GM21619 (cell line): ENCODE results near the gene MSTO1.
"Not testable (repeated sequence)": the region's sequence is repeated elsewhere in the genome, so short reads cannot be mapped to it uniquely, and the experiment has no call there.

ENCODE experiments used
- ATAC-seq: cut with Tn5 transposase; IDR thresholded peaks from one replicate; pipeline ENCODE4 v1.9.1; 2021; ENCODE audit not compliant: unreplicated experiment

Gene MSTO1

DNA sequence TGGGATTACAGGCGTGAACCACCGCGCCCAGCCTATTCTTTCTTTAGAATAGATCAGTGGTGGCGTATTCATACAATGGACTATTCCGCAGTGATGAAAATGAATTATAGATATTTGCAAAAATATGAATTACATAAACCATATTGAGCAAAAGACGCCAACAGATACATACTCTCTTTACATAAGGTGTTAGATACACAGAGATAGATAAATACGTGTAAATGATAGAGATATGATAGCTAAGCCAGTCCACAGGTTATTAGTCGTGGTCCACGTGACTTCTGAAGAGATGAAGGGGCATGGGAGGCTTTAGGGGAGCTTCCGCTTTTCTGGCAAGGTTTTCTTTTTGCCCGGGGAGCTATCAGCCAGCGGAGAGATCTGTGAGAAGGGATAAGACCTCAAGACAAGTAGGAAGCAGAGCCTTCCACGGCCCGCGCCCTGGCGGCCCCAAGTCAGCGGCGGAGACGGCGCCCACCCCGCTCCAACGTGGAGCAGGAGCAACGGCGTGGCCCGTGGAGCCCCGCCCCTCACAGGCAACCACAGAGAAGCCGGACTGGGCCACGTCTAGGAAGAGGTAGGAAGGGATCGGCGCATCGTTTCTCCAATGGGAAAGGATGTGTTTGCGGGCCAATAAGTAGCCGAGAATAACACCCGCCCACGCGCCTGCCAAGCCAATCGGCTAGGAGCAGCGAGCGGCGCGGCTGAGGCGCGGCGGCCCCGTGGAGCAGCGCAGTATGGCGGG is at the start of gene MSTO1:
Gene MSTO1 (plus strand): TSS at position 704 of the 742 bp plus-strand sequence. CDS start 31 bp downstream, at position 735.
- peak; percentile 87 for ATAC-seq

DNA sequence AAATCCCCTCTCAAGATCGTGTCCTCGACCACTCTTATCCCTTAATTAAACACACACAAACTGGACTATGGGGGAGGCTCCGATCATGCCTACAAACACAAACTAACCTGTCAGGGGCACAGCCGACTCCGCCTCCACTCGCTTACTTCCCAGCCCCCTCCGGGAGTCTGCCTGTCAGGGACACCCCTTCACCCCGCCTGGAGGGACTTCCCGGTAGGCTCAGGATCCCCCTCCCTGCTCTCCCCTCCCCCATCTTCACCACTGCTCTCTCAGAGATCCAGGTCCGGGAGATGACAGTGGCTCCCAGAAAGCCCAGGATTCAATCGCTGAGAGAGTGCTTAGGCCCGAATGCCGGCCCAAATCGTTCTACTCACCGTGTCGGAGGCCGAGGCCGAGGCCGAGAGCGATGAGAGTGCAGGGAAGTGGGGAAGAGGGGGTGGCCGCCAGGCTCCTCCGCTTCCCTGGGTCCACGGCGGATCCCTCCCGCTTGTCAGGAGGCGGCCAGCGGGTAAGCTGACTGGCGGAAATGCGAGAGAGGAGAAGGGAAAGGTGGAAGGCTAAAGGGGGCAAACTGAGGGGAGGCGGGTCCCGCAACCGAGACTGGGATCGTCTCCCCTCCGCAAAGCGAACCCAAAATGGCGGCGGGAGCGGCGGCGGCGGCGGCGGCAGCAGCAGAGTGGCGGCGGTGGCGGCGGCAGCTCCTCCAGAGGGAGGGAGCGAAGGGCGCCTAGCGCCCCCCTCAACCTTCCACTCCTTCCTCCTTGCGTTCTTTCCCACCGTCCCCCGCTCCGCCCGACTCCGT is 48.0 kb upstream of the MSTO1 start:
- peak; percentile 24 for ATAC-seq

DNA sequence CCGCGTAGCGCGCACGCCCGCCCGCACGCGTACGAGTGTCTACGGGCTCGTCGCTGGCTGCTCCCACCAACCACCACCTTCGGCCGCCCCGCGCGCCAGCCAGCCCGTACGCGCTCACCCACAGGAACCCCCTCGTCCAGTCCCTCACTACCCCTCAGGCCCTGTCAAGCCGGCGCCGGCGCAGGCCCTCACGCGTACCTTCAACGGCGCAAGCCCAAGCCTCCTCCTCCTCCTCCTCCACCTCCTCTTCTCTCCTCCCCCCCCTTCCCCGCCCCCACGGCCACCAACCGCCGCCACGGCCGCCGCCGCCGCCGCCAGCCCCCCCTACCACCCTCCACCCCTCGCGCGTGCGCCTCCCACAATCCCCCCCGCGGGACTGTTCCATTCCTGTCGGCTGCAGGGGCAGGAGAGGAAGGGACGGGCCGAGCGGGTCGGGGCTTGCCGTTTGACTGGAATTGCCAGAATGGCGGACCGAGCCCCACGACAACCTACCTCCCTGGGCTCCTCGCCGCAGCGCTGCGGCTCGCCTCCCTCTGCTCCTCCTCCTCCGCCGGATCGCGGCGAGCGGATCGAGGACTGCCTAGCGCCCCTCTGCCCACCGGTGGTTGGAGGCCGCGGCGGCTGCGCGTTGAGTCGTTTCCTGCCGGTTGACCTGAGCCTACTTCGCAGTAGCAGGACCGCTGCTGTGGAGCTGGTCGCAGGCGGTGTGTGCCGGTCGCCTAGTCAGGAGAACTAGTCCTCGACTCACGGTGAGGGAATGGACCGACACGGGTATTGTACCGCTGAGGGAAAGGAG is 47.2 kb upstream of the MSTO1 start, which contains the start of gene ASH1L:
Gene ASH1L (minus strand): TSS at position 223 of the 796 bp plus-strand sequence. CDS start 41,284 bp downstream, outside the sequence.
- peak; percentile 78 for ATAC-seq

DNA sequence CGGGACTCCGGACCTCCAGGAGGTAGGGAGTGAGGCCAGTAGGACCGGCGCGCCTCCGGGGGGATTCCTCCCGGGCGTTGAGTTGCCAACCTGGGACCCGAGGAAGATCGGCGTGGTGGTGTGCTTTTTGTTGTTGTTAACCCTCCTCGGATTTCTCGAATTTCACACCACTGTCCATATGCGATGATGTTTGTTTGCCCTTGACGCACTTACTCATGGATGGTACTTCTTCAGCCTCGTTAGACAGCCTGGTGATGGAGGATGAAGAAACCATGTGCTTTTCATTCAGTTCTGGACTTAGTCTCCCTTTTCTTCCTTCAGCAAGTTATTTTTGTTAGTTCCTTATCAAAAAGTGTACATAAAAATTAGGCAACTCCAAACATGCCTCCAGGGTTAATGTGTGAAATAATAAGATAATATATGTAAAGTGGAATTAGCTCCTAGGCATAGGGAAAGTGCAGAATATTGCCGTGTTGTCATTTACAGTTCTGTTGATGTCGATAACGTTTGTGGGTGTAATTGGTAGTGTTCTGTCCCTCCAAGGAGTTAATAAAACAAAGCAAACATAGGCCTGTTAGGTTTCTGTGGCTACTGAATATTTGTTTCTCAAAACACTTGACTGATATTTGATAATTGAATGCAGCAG is 46.5 kb upstream of the MSTO1 start:
- peak; percentile 1 for ATAC-seq

DNA sequence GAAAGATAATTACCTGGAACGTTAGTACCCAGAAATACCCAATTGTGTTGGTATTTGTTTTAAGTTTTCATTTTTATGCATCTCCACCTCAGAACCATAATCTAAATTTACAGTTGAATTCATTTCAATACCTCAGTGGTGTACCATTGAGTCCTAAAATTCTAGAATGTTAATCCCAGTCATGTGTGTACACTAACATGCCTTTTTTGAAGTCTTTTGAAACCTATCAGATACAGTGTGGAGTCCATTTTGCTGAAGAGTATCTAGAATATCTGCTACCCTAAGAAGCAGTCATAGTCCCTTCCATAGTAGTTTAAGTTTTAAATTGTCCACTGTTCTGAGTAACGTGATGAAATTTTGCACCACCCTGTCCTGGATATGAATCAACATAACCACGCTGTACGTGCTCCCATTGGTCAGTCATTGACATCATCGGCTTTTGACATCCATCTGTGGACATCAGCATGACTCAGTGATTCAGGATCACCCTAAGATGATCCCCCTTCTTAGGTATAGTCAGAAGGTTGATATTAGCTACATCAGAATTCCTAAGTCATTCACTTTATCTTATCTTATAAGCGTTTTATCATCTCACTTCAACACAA is 39.9 kb upstream of the MSTO1 start:
- ATAC-seq: no peak

DNA sequence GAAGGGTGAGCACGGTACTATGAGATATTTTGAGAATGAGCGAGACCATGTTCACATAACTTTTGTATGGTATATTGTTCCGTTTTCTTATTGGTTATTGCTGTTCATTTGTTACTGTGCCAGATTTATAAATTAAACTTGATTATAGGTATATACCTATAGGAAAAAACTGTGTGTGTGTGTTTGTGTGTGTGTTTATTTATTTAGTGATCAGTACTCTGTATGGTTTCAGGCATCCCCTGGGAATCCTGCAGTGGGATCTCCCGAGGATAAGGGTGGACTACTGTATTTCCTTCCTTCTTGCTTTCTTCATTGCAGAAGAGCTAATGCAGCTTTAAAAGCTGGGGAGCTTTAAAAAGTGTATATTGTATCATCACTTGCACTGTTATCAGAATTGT is 39.4 kb upstream of the MSTO1 start:
- no peak for ATAC-seq

DNA sequence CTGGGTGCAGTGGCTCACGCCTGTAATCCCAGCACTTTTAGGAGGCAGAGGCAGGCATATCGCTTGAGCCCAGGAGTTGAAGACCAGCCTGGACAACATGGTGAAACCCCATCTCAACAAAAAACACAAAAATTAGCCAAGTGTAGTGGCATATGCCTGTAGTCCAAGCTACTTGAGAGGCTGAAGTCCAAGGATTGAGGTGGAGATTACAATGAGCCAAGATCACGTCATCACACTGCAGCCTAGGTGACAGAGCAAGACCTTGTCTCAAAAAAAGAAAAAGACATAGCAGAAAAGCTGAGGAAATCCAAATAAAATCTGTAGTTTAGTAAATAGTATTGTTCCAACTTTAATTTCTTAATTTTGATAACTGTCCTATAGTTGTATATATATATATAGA is 35.9 kb upstream of the MSTO1 start:
- ATAC-seq: no peak

DNA sequence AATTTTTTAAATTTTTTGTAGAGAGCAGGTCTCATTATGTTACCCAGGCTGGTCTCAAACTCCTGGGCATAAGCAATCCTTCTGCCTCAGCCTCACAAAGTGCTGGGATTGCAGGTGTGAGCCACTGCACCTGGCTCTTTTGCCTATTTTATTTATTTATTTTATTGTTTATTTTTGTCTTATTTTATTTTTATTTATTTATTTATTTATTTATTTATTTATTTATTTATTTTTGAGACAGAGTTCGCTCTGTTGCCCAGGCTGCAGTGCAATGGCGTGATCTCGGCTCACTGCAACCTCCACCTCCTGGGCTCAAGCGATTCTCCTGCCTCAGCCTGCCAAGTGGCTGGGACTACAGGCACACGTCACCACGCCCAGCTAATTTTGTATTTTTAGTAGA is 34.4 kb upstream of the MSTO1 start:
- ATAC-seq: not testable (repeated sequence)

DNA sequence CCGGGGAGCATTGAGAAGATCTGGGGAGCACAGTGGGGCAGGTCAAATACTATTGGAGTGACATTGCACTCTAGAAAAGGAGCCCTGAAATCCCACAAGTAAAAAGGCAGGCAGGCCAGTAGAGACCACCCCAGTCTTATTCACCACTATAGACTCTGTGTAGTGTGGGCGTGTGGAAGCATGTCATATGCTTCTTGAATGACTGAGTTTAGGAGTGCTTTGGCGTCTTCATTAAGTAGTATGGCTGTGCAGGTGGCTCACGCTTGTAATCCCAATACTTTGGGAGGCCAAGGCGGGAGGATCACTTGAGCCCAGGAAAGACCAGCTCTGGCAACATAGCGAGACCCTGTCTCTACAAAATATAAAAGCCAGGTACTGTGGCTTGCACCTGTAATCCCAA is 26.2 kb upstream of the MSTO1 start:
- ATAC-seq: not testable (repeated sequence)

DNA sequence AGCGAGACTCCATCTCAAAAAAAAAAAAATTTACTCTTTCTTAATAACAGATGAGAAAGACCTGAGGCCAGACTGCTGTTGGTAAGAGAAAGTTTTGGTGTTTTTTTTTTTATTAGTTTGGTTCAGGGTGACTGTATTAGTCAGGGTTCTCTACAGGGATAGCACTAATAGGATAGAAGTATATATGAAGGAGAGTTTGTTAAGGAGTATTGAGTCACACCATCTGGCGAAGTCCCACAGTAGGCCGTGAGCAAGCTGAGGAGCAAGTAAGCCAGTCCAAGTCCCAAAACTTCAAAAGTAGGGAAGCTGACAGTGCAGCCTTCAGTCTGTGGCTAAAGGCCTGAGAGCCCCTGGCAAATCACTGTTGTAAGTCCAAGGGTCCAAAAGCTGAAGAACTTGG is 20.7 kb upstream of the MSTO1 start:
- not testable (repeated sequence) for ATAC-seq

DNA sequence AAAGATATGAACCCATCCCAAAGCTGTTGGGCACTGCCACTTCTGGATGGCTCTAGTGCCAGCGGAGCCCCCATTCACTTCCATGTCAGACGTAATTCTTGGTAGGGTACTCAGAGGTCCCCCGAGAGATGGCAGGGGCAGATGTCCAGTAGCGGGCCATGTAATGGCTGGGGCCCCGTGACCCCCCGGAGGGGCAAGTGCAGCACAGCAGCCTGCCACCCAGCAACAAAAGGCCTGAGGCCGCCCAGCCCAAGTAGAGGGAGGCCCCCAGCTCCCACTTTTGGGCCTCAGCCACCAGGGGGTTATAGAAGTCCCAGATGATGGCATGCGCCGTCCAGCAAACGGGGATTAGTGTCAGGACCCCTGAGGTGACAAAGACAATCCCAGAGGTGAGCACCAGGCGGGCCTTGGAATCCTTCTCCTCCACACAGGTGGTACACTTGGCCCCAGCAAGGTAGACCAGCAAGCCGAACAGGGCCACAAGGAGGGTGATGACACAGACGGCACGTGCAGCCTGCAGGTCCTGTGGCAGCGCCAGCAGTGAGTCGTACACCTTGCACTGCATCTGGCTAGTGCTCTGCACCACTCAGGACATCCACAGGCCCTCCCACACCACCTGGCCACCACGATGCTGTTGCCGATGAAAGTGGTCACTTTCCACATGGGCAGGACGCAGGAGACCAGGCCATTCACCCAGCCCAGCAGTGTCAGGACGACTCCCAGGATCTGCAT is 19.3 kb upstream of the MSTO1 start:
- not testable (repeated sequence) for ATAC-seq

DNA sequence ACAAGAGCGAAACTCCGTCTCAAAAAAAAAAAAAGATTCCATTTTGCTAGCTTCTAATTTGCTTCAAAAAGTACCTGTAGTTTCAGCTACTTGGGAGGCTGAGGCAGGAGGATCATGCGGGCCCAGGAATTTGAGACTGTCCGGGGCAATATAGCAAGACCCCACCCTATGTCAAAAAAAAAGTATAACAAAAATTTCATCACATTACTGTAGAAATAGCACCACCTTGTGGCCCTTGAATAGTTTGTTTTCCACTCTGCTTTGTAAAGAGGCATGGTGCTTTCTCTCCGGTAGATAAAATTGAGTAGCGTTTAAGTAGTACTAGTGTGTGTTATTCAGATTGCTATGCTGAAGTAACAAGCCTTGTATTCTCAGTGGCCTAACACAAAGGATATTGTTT is 18.2 kb upstream of the MSTO1 start:
- no peak for ATAC-seq

DNA sequence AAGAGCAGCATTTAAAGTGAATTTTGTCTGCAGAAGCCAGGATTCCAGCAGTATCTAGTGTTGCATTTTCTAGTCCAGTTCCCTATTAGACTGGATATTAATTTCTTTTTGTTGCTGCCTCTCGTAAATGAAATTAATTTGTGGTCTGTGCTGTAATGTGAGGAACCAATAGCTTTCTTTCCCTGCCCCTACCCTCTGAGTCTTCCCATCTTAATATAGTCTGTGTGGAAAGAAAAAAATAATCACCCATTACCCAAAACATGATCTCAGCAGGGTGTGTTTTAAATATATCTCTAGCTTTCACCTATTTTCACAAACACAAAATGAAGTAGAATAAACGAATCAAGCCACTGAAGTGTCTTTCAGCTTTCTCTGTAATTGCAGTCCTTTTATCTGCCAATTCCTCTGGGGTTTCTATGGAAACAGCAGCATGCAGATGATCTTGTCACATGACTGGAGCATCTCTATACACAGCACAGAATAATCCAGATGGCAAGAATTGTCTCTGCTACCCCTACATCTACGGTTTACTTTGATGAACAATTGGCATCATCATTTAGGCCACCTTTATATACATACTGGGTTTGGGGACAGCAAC is 14.0 kb upstream of the MSTO1 start:
- not testable (repeated sequence) for ATAC-seq

DNA sequence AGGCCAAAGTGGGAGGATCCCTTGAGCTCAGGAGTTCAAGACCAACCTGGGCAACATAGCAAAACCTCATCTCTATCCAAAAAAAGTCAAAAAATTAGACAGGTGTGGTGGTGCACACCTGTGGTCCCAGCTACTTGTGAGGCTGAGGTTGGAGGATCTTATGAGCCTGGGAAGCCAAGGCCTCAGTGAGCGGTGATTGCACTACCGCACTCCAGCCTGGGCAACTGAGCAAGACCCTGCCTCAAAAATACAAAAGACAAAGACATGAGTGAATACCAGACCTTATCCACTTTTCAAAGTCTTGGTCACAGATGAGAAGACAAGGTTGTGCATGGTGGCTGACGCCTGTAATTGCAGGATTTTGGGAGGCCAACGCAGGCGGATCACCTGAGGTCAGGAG is 13.2 kb upstream of the MSTO1 start:
- ATAC-seq: no peak

DNA sequence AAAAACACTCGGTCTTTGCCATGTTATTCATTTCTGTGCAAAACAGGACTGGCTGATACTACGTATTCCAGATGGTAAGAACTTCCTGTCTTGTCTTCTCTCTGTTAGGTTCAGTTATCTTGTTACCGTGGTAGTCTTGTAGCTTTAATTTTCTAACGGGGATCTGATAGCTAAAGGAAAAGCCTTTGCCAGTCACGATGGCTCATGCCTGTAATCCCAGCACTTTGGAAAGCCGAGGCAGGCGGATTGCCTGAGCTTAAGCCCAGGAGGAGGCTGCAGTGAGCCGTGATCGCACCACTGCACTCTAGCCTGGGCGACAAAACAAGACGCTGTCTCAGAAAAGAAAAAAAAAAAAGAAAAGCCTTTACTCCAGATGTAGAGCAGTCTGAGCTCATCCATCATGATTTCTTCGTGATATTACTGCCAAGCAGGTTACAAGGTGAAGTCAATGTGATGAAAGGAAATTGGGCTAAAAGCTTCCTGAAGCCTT is 11.1 kb upstream of the MSTO1 start:
- no peak for ATAC-seq

DNA sequence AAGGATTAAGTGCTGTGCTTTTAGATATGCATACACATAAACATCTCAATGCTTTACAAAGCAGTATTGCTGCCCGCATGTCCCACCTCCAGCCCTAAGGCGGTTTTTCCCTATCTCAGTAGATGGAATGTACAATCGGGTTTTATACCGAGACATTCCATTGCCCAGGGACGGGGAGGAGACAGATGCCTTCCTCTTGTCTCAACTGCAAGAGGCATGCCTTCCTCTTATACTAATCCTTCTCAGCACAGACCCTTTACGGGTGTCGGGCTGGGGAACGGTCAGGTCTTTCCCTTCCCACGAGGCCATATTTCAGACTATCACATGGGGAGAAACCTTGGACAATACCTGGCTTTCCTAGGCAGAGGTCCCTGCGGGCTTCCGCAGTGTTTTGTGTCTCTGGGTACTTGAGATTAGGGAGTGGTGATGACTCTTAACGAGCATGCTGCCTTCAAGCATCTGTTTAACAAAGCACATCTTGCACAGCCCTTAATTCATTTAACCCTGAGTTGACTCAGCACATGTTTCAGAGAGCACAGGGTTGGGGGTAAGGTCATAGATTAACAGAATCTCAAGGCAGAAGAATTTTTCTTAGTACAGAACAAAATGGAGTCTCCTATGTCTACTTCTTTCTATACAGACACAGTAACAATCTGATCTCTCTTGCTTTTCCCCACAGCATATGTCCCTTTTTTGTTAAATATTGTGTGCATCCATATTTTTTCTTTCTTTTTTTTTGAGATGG is 10.0 kb upstream of the MSTO1 start:
- ATAC-seq: not testable (repeated sequence)

DNA sequence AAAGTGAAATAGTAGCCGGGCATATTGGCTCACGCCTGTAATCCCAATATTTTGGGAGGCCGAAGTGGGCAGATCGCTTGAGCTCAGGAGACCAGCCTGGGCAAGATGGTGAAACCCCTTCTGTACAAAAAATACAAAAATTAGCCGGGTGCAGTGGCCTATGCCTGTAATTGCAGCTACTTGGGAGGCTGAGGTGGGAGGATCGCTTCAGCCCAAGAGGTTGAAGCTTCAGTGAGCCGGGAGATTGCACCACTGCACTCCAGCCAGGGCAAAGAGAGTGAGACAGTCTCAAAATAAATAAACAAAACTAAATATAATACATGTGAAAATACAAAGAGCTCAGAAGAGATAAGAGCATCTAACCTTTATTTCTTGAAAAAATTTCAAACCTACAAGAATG is 2.3 kb upstream of the MSTO1 start:
- no peak for ATAC-seq

DNA sequence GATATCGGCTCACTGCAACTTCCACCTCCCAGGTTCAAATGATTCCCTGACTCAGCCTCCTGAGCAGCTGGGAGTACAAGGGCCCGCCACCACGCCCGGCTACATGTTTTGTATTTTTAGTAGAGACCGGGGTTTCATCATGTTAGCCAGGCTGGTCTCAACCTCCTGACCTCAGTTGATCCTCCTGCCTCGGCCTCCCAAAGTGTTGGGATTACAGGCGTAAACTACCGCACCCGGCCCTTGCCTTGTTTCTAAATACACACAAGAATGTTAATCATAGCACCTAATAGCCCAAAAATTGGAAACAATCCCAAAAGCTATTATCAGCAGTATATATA is 1.2 kb upstream of the MSTO1 start:
- ATAC-seq: no peak

DNA sequence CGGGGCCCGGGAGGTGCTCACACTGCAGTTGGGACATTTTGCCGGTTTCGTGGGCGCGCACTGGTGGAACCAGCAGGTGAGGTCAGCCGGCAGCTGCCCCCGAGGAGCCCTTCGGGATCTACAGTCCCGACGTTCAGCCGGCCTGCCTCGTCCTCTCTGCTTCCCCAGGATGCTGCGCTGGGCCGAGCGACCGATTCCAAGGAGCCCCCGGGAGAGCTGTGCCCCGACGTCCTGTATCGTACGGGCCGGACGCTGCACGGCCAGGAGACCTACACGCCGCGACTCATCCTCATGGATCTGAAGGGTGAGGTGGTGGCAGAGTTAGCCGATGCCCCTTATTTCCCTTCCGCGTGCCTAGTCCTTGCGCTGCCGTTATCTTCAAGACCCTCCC is 234 bp downstream of the MSTO1 start:
- ATAC-seq: not testable (repeated sequence)
